DMS53 treated with DMSO at 0.1 percent for 48 hours (cell line): Measurements from ENCODE around the gene NATD1.

ENCODE experiments used
- DNase-seq: peaks from one replicate; lab custom pipeline; 2025; ENCODE audit not compliant: unreplicated experiment; lab: John Stamatoyannopoulos, UW

The NATD1 gene

GRCh38 chr17:21289902-21290571, 36.8 kb upstream of the NATD1 start:
- no peak for DNase-seq

GRCh38 chr17:21289175-21289901, 36.1 kb upstream of the NATD1 start:
- DNase-seq, result no peak

GRCh38 chr17:21288571-21289017, 35.4 kb upstream of the NATD1 start:
- no peak for DNase-seq

GRCh38 chr17:21287703-21288449, 34.7 kb upstream of the NATD1 start:
- DNase-seq, result peak; percentile 87

- no peak for DNase-seq
Observed at GRCh38 chr17:21286909-21287702, 33.9 kb upstream of the NATD1 start.

GRCh38 chr17:21286066-21286770, 33.0 kb upstream of the NATD1 start:
- DNase-seq, result peak; percentile 78

- peak; percentile 15 for DNase-seq
Observed at GRCh38 chr17:21285164-21286065, 32.2 kb upstream of the NATD1 start.

- DNase-seq, result peak; percentile 87
Observed at GRCh38 chr17:21284319-21285163, 31.3 kb upstream of the NATD1 start, which contains the start of gene MAP2K3. TSS of gene MAP2K3 (plus strand) at chr17:21284711. CDS start at chr17:21284921, 210 bp downstream.

GRCh38 chr17:21283482-21284318, 30.5 kb upstream of the NATD1 start:
- DNase-seq, result peak; percentile 26

- no peak for DNase-seq
Observed at GRCh38 chr17:21282850-21283249, 29.6 kb upstream of the NATD1 start.

- DNase-seq, result no peak
Observed at GRCh38 chr17:21282231-21282630, 29.0 kb upstream of the NATD1 start.

- DNase-seq, result peak; percentile 54
Observed at GRCh38 chr17:21280081-21280518, 26.9 kb upstream of the NATD1 start.

- no peak for DNase-seq
Observed at GRCh38 chr17:21279582-21279981, 26.4 kb upstream of the NATD1 start.

- no peak for DNase-seq
Observed at GRCh38 chr17:21279198-21279535, 26.0 kb upstream of the NATD1 start.

GRCh38 chr17:21278450-21279197, 25.4 kb upstream of the NATD1 start:
- no peak for DNase-seq

- DNase-seq, result no peak
Observed at GRCh38 chr17:21277332-21277731, 24.1 kb upstream of the NATD1 start.

- no peak for DNase-seq
Observed at GRCh38 chr17:21276264-21276588, 23.0 kb upstream of the NATD1 start.
